Measurements from ENCODE around the gene CES2. TPM values are rescaled to one million over a fixed set of nuclear protein-coding genes. Genes with fewer than 3 reads are reported as not detected.
A peak's percentile ranks its signal among the peaks of the same experiment; 100 is the strongest.

CES2 gene
- total and polyA plus RNA-seq, 9 of the 15 experiments (the other 6 are each of a cell fraction or from before 2014, with no cell fraction given), result 2.2 to 37.9 (median 24.4) TPM

- no peak for TF ChIP-seq SRF (CRISPR knock-in tag; IDR thresholded peaks at IDR 0.05)
- TF ChIP-seq NONO (IDR thresholded peaks at IDR 0.05; ENCODE audit: low read depth in 2 of 2, low read length in 1 of 2), result no peak
- TF ChIP-seq CBX5 (IDR thresholded peaks at IDR 0.05; ENCODE audit: borderline replicate concordance, low read depth), result no peak
- TF ChIP-seq TFE3 (CRISPR knock-in tag; IDR thresholded peaks at IDR 0.05), result no peak
- TF ChIP-seq HMBOX1 (IDR thresholded peaks at IDR 0.05), result peak; percentile 25; the same call in 1 of the 2 replicates
- no peak for TF ChIP-seq CREB3 (tag; conservative IDR thresholded peaks at IDR 0.05; ENCODE audit: low read depth)
- TF ChIP-seq CHD4 (IDR thresholded peaks at IDR 0.05; ENCODE audit: insufficient read depth, insufficient replicate concordance, low read depth, low read length, poor library complexity, severe bottlenecking), result no peak
- TF ChIP-seq SMAD1 (IDR thresholded peaks at IDR 0.05; ENCODE audit: low read depth, low read length, partially characterized antibody), result peak; percentile 82
- no peak for TF ChIP-seq ZNF408 (CRISPR knock-in tag; IDR thresholded peaks at IDR 0.05; ENCODE audit: low read depth)
- no peak for TF ChIP-seq JUND (IDR thresholded peaks at IDR 0.05; ENCODE audit: borderline replicate concordance, low read depth, low read length)
- peak; percentile 16; the same call in 1 of the 3 replicates for TF ChIP-seq JUND (tag; IDR thresholded peaks at IDR 0.05; ENCODE audit: borderline replicate concordance, low read depth, low read length)
- TF ChIP-seq SLC30A9 (CRISPR knock-in tag; IDR thresholded peaks at IDR 0.05), result no peak
- no peak for TF ChIP-seq NCOA6 (IDR thresholded peaks at IDR 0.05)
- TF ChIP-seq TCFL5 (CRISPR knock-in tag; conservative IDR thresholded peaks at IDR 0.05), result no peak
- TF ChIP-seq FOXJ2 (tag; IDR thresholded peaks at IDR 0.05), result peak; percentile 83
- 0 out of 2 replicates have a peak, but pooled peaks have one; percentile 7 for TF ChIP-seq EHMT2 (IDR thresholded peaks at IDR 0.05)
- TF ChIP-seq ZNF384 (IDR thresholded peaks at IDR 0.05; ENCODE audit: low read depth, low read length), result no peak
- no peak for TF ChIP-seq NKRF (IDR thresholded peaks at IDR 0.05; ENCODE audit: borderline replicate concordance)
- TF ChIP-seq DPF2 (IDR thresholded peaks at IDR 0.05), result peak; percentile 38; the same call in 1 of the 2 replicates
- TF ChIP-seq PHTF2 (CRISPR knock-in tag; IDR thresholded peaks at IDR 0.05), result no peak
Observed at GRCh38 chr16:66905633-66906539, 29.4 kb upstream of the CES2 start (continued).
